Suprapubic skin (tissue), 4 donors: Measurements from ENCODE around the gene DDA1.

Experiments used
- CTCF ChIP-seq, 2 donors: fragments of 200-600 bp in 1 of 2; fragments of 450-650 bp in 1 of 2; sonication (generic) in 1 of 2; IDR thresholded peaks; one replicate each; pipeline ENCODE4 v1.5.1; 2016 to 2019; ENCODE audit warnings: antibody characterized with exemption in 2 of 2, mild to moderate bottlenecking in 1 of 2, moderate library complexity in 1 of 2
- POLR2A ChIP-seq, 2 donors: fragments of 450-650 bp; IDR thresholded peaks; one replicate each; pipeline ENCODE4 v1.6.1; 2017; ENCODE audit warnings: antibody characterized with exemption in 2 of 2, mild to moderate bottlenecking in 2 of 2, moderate library complexity in 2 of 2
- POLR2AphosphoS5 ChIP-seq, 3 donors: sonication (generic); formaldehyde crosslinking; IDR thresholded peaks; one replicate each; pipeline ENCODE4 v1.6.1; 2017; ENCODE audit warnings: antibody characterized with exemption in 3 of 3

- TF ChIP-seq CTCF (IDR thresholded peaks at IDR 0.05) (no peak), POLR2A (IDR thresholded peaks at IDR 0.05) (no peak), POLR2AphosphoS5 (IDR thresholded peaks at IDR 0.05) (no peak)
Observed at GRCh38 chr19:17347877-17348276, 38.5 kb downstream of the DDA1 start.
